HG02678 (cell line): ENCODE measurements around the gene RPTOR.

Experiments used
- ATAC-seq: cut with Tn5 transposase; IDR thresholded peaks from one replicate; pipeline ENCODE4 v1.9.1; 2021; ENCODE audit warnings: mild to moderate bottlenecking, moderate library complexity; ENCODE audit not compliant: unreplicated experiment

Gene RPTOR

DNA sequence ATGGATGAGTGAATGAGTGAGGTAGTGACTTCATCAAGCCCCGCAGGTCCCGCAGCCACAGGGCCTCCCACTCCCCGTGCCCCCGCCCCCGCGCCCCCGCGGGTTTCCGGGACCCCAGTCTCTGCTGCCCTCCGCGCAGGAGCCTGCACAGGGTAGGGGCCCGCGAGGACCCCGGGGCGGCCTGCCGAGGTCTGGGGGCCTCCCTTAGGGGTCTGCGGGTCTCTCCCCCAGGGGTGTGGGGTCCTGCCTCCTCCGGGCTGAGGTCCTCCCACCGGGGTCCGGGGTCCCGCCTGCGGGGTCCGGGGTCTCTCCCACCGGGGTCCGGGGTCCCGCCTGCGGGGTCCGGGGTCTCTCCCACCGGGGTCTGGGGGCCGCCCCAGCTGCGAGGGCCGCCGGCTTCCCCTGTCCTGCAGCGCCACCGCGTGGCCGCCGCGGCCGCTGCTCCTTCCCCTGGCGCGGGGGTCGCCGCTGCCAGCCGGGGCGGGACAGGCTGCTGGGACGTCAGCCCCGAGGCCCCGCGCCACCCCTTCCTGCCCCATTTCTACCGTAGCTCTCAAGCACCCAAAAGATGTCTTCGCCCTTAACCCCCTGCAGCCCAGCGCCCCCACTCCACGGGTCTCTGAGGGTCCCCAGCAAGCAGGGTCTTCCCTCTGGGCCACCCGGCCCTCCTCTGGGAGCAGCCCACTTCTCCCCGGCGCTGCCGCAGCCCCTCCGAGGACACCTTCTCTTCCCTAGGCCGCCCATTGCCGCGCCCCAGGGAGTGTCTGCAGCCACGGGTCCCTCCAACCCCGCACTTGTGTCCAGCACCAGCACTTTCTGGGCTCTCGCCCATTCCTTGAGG is 436.6 kb downstream of the RPTOR start:
- no peak for ATAC-seq

DNA sequence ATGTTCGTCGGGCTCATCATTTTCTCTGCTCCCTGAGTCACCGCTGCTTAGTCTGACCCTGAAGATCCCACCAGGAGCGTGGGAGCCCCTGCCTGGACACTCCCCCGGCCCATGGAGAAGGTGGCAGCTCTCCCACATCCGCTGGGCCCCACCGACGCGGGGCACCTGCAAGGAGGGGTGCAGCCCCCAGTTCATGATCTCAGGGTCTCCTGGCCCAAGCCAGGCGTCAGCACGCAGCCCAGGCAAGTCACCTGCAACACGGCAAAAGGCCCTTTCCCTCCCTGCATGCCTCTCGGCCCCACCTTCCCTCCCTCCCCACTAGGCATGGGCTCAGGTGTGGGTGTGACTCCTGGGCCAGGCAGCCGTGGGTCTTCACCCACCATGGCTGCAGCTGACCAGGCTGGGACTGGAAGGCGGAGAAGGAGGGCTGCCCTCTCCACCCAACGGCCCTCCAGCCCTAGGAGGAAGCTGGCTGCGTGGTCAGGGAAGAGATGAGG is 437.3 kb downstream of the RPTOR start:
- ATAC-seq, result no peak

DNA sequence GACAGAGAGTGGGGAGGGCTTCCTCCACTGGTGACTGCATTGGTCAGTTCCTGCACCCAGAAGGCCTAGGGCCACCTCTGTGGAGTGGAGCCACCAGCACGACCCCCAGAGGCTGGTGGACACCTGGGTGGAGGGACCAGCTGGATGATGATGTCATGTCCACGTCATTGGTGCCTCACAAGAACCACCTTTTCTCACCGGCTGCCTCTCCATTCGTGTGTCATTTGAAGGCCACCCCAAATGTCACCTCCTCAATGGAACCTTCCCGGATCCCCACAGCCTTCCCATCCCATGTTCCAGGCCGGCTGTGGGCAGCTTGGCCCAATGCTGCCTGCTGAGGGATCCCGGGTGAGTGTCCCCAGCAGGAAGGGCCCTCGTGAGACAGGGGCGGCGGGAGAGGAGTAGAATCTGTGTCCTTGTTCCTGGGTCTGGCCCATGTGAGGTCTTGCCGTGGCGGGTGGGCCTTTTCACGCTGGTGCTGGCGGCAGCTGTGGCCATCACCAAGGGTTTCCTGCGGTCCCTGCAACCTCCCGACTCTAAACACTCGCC is 437.9 kb downstream of the RPTOR start:
- no peak for ATAC-seq

GRCh38 chr17:80983545-80983944 is 438.9 kb downstream of the RPTOR start:
- no peak for ATAC-seq

- ATAC-seq, result no peak
Observed at GRCh38 chr17:80984749-80985148, 440.1 kb downstream of the RPTOR start.

DNA sequence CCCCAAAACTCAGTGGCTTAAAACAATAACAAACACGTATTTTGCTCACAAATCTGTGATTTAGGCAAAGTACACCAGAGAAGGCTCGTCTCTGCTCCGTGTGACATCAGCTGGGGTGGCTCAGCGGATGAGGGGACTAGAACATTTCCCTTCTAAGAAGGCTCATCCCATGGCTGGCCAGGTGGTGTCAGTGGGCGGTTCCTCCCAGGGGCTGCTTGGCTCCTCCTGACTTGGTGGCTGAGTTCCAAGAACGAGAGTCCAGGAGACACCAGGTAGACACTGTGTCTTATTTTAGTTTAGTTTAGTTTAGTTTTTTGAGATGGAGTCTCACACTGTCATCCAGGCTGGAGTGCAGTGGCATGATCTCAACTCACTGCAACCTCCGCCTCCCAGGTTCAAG is 441.4 kb downstream of the RPTOR start:
- ATAC-seq, result no peak

GRCh38 chr17:80986816-80987475 is 442.3 kb downstream of the RPTOR start:
- ATAC-seq, result no peak

- ATAC-seq, result no peak
Observed at GRCh38 chr17:80987941-80988461, 443.4 kb downstream of the RPTOR start.

- no peak for ATAC-seq
Observed at GRCh38 chr17:80989586-80989913, 444.9 kb downstream of the RPTOR start.

GRCh38 chr17:80990921-80991644 is 446.4 kb downstream of the RPTOR start:
- ATAC-seq, result no peak

- peak; percentile 65 for ATAC-seq
Observed at GRCh38 chr17:80991645-80992076, 447.0 kb downstream of the RPTOR start, which contains the start of gene CHMP6. Gene CHMP6, plus strand, starts transcription at chr17:80991841. Its CDS starts 78 bp downstream, at chr17:80991919.

- ATAC-seq, result peak; percentile 17
Observed at GRCh38 chr17:80992077-80992947, 447.7 kb downstream of the RPTOR start.

- no peak for ATAC-seq
Observed at GRCh38 chr17:80992948-80993624, 448.4 kb downstream of the RPTOR start.

GRCh38 chr17:80995131-80995530 is 450.5 kb downstream of the RPTOR start:
- no peak for ATAC-seq

GRCh38 chr17:80996422-80997305 is 452.0 kb downstream of the RPTOR start:
- ATAC-seq, result no peak

DNA sequence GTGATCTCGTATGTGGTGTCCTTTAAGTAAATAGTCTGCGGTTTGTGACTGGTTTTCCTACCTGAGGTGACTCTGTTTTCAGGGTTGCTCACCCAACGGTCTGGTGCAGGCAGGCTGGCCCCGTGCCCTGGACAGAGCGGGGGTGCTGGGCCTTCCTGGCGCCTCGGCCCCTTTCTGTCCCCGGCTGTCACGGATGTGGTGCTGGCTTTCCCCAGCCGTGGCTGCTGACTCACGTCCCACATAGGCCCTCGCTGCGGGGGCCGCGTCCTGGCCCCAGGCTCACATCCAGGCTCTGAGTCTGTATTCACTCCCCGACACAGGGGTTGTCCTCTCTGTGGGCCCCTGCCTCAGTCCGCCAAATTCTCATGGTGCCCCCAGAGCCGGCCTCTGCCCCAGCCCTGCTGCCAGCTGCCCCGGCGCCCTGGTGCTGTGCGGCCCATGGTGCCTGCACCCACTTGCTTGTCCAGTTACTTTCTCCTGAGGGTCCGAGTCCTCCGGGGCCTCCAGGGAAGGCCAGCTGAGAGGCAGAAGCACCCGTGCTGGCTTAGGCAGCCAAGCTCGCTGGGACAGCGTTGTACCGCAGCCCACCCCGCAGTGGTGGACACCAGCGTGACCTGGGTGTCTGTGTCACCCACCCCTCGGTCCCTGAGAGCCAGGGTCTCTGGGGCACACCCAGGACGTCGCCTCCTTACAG is 452.9 kb downstream of the RPTOR start:
- no peak for ATAC-seq

DNA sequence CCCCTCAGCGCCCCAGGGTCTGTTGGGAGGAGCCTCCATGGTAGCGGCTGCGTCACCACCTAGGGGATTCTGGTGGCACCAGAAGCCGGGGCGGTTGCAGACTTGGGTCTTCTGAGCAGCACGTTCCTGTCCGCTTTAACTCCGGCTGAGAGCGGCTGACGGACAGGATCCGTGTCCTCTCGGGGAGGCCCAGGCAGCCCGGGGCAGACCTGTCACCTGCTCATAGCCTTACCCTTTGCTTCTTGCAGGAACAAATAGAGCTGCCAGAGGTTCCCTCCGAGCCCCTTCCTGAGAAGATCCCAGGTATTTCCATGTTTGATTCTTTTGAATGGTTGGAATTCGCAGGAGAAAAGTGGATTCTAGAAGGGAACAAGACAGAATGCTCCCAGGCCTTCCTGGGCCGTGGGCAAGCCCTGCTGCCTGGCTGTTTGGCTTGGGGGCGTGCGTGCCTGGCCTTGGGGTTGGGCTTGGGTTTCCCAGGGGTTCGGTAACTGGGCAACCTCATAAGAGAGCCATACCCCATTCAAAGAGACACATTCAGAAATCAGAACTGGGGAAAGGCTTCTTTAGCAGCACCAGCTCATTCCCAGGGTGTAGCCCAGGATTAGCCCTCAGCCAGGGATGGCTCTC is 453.6 kb downstream of the RPTOR start:
- ATAC-seq, result no peak
